Thyroid gland (tissue), 4 donors: ENCODE data around the gene REG4.

Experiments
- POLR2A ChIP-seq, 2 donors: fragments of 450-650 bp; IDR thresholded peaks; one replicate each; pipeline ENCODE4 v1.6.1; 2017; ENCODE audit warnings: antibody characterized with exemption in 2 of 2, mild to moderate bottlenecking in 2 of 2, moderate library complexity in 1 of 2
- TF ChIP-seq, protein P1 (sequence below), 6 experiments: fragments of 200-600 bp in 3 of 6; fragments of 450-650 bp in 3 of 6; sonication (generic) in 3 of 6; IDR thresholded peaks; one replicate each; pipeline ENCODE4 v1.5.1; 2016 to 2019; ENCODE audit warnings: antibody characterized with exemption in 6 of 6, mild to moderate bottlenecking in 2 of 6, inconsistent platforms in 1 of 6, moderate library complexity in 1 of 6

DNA sequence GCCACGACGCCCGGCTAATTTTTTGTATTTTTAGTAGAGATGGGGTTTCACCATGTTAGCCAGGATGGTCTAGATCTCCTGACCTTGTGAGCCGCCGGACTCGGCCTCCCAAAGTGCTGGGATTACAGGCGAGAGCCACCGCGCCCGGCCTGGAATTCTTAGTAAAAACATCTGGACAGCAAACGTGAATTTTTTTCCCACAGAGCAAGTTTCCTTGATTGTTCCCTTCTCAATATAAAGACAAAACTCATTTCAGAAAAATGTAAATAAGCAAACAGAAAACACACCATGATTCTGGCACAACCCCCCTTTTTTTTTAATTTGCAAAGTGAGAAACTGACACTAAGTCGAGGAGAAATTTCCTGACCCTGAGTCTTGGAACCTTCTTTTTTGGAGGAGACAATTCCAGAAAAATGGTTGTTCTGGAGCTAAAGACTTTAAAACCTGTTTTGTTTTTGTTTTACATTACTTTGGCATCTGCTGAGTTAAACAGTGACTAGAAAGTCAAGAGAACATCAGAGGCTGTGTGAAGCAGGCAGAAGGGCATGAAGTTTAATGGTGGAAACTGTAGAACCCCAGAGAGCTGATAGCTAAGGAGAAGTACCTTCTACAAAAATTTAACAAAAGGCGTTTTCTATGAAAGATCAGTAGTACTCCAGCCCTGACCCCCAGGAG, 32.2 kb downstream of the REG4 start:
- TF ChIP-seq, protein P1, sequence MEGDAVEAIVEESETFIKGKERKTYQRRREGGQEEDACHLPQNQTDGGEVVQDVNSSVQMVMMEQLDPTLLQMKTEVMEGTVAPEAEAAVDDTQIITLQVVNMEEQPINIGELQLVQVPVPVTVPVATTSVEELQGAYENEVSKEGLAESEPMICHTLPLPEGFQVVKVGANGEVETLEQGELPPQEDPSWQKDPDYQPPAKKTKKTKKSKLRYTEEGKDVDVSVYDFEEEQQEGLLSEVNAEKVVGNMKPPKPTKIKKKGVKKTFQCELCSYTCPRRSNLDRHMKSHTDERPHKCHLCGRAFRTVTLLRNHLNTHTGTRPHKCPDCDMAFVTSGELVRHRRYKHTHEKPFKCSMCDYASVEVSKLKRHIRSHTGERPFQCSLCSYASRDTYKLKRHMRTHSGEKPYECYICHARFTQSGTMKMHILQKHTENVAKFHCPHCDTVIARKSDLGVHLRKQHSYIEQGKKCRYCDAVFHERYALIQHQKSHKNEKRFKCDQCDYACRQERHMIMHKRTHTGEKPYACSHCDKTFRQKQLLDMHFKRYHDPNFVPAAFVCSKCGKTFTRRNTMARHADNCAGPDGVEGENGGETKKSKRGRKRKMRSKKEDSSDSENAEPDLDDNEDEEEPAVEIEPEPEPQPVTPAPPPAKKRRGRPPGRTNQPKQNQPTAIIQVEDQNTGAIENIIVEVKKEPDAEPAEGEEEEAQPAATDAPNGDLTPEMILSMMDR (IDR thresholded peaks at IDR 0.05): no peak
- TF ChIP-seq POLR2A (IDR thresholded peaks at IDR 0.05): no peak
